ENCODE data around the gene SELENBP1. TPM values are rescaled to one million over a fixed set of nuclear protein-coding genes. Genes with fewer than 3 reads are reported as not detected.

SELENBP1 gene
- total and polyA plus RNA-seq, 4 donors: 84.1 to 282 (median 186) TPM

DNA sequence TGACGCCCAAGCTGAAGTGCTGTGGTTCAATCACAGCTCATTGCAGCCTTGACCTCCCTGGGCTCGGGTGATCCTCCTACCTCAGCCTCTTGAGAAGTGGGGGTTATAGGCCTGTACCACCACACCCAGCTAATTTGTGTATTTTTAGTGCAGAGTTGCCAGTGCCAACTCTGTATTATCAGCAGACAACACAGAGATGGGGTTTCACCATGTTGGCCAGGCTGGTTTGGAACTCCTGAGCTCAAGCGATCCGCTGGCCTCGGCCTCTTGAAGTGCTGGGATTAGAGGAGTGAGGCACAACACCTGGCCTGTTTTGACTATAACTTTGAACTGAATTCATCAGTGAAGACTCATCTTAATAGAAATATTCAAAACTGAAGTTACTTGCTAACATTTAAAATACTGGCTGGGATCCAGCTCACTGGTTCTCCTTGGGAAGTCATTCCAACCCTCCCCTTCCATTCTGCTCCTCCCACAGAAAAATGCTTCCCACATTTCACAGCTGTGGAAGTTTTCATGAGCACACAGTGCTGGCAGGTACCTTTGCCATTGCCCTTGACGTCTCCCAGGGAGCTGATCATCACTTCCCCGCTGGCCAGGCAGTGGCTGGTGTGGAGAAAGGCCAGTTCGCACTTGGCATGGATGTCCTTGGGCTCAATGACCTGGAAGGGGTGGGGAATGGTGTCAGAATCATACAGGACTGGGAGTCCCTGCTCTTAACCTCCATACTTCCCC lies 4.7 kb downstream of the SELENBP1 start:
- Histone ChIP-seq H3K36me3 (ENCODE audit: control insufficient read depth in 4 of 4, insufficient read depth in 4 of 4, low read length in 4 of 4) (peaks cover 0 to 52% (median 32%) of the 10 kb centered on the region in 4 donors), H3K9me3 (ENCODE audit: control insufficient read depth in 4 of 4, insufficient read depth in 3 of 4, low read length in 3 of 4) (no peaks in the 10 kb centered on the region), H3K9ac (ENCODE audit: insufficient read depth in 1 of 2, low read length in 2 of 2) (no peak overlapping the region), H3K27me3 (ENCODE audit: control insufficient read depth in 3 of 3, insufficient read depth in 3 of 3, low read length in 2 of 3) (no peaks in the 10 kb centered on the region), H3K4me1 (ENCODE audit: control insufficient read depth in 5 of 5, insufficient read depth in 5 of 5, low read length in 5 of 5) (peaks cover 7 to 32% (median 17%) of the 10 kb centered on the region in 5 donors), H3K4me3 (no peak overlapping the region), H3K27ac (ENCODE audit: low read depth in 1 of 2, low read length in 1 of 2) (no peak overlapping the region)
- ATAC-seq (ENCODE audit: insufficient read depth, low FRiP score): no peak
- TF ChIP-seq CTCF (IDR thresholded peaks at IDR 0.05; ENCODE audit: control extremely low read depth, extremely low read depth): no peak
- 83 to 93% methylated on average over 8 of the region's 8 CpGs for WGBS, 2 donors
- no peak for DNase-seq

DNA sequence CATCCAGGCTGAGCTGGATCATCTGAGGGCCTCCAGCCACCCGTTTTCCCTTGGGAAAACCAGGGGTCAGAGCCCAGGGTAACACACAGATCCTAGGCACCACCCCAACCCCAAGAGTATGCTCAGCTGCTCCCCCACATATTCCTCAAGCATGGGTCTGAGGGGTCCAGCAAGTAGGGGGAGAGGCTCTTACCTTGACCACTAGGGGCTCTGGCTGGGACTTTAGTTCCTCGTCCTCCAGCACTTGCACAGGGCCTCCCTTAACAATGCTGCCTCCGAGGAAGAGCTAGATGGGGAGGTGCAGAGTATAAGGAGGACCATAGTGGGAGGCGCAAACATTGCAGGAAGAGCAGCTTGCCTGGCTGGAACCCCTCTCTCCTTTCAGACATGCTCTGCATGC lies 7.5 kb downstream of the SELENBP1 start:
- Histone ChIP-seq H3K27me3 (ENCODE audit: control insufficient read depth in 3 of 3, insufficient read depth in 3 of 3, low read length in 2 of 3) (no peaks in the 10 kb centered on the region), H3K9me3 (ENCODE audit: control insufficient read depth in 4 of 4, insufficient read depth in 3 of 4, low read length in 3 of 4) (peaks cover 0 to 5% (median 1%) of the 10 kb centered on the region in 4 donors), H3K4me3 (no peak overlapping the region), H3K9ac (ENCODE audit: insufficient read depth in 1 of 2, low read length in 2 of 2) (no peak overlapping the region), H3K36me3 (ENCODE audit: control insufficient read depth in 4 of 4, insufficient read depth in 4 of 4, low read length in 4 of 4) (peaks cover 0 to 62% (median 32%) of the 10 kb centered on the region in 4 donors), H3K4me1 (ENCODE audit: control insufficient read depth in 5 of 5, insufficient read depth in 5 of 5, low read length in 5 of 5) (peaks cover 0 to 9% (median 5%) of the 10 kb centered on the region in 5 donors), H3K27ac (ENCODE audit: low read depth in 1 of 2, low read length in 1 of 2) (no peak overlapping the region)
- TF ChIP-seq CTCF (IDR thresholded peaks at IDR 0.05; ENCODE audit: control extremely low read depth, extremely low read depth): no peak
- no peak for ATAC-seq (ENCODE audit: insufficient read depth, low FRiP score)
- WGBS, 2 donors: 93 to 94% methylated on average over 4 of the region's 4 CpGs
- DNase-seq: no peak

GRCh38 chr1:151362308-151363155 lies 10.0 kb downstream of the SELENBP1 start:
- WGBS, 2 donors: 97 to 100% methylated on average over 3 of the region's 3 CpGs
- no peak for TF ChIP-seq CTCF (IDR thresholded peaks at IDR 0.05; ENCODE audit: control extremely low read depth, extremely low read depth)
- H3K4me1 ChIP-seq (ENCODE audit: control insufficient read depth in 5 of 5, insufficient read depth in 5 of 5, low read length in 5 of 5): no peaks in the 10 kb centered on the region
- H3K27ac ChIP-seq (ENCODE audit: low read depth in 1 of 2, low read length in 1 of 2): no peak overlapping the region
- peaks cover 0 to 51% (median 26%) of the 10 kb centered on the region in 4 donors for H3K36me3 ChIP-seq (ENCODE audit: control insufficient read depth in 4 of 4, insufficient read depth in 4 of 4, low read length in 4 of 4)
- H3K27me3 ChIP-seq (ENCODE audit: control insufficient read depth in 3 of 3, insufficient read depth in 3 of 3, low read length in 2 of 3): no peaks in the 10 kb centered on the region
- ATAC-seq (ENCODE audit: insufficient read depth, low FRiP score) (no peak), DNase-seq (no peak)
- H3K9ac ChIP-seq (ENCODE audit: insufficient read depth in 1 of 2, low read length in 2 of 2): no peak overlapping the region
- peaks cover 0 to 5% (median 1%) of the 10 kb centered on the region in 4 donors for H3K9me3 ChIP-seq (ENCODE audit: control insufficient read depth in 4 of 4, insufficient read depth in 3 of 4, low read length in 3 of 4)
- H3K4me3 ChIP-seq: no peak overlapping the region

Measured in lung (tissue), 12 donors.